GM18499 (cell line): Measurements from ENCODE around the gene RNF4.
"Not testable (repeated sequence)": the region's sequence is repeated elsewhere in the genome, so short reads cannot be mapped to it uniquely, and the experiment has no call there.

Experiments
- ATAC-seq: cut with Tn5 transposase; IDR thresholded peaks from one replicate; pipeline ENCODE4 v1.9.1; 2021; ENCODE audit warnings: moderate number of reproducible peaks; ENCODE audit not compliant: insufficient read depth, unreplicated experiment

Gene RNF4

GRCh38 chr4:2468456-2469191 lies at the start of gene RNF4:
RNF4 (plus strand) TSS chr4:2469106; CDS start chr4:2490494, 21,388 bp downstream.
- peak; percentile 50 for ATAC-seq

- ATAC-seq = no peak
These were observed 49.1 kb upstream of the RNF4 start for GRCh38 chr4:2419814-2420213.

GRCh38 chr4:2421928-2422327 lies 47.0 kb upstream of the RNF4 start:
- no peak for ATAC-seq

GRCh38 chr4:2423066-2423465 lies 45.8 kb upstream of the RNF4 start:
- no peak for ATAC-seq

- no peak for ATAC-seq
These were observed 45.2 kb upstream of the RNF4 start for GRCh38 chr4:2423695-2424094.

- ATAC-seq = no peak
These were observed 44.3 kb upstream of the RNF4 start for GRCh38 chr4:2424581-2424980.

GRCh38 chr4:2425386-2426068 lies 43.4 kb upstream of the RNF4 start:
- ATAC-seq = no peak

- no peak for ATAC-seq
These were observed 42.9 kb upstream of the RNF4 start for GRCh38 chr4:2426069-2426397.

- no peak for ATAC-seq
These were observed 42.1 kb upstream of the RNF4 start for GRCh38 chr4:2426711-2427275.

GRCh38 chr4:2427383-2428334 lies 41.2 kb upstream of the RNF4 start:
- no peak for ATAC-seq

GRCh38 chr4:2428496-2429213 lies 40.3 kb upstream of the RNF4 start:
- no peak for ATAC-seq

- ATAC-seq = not testable (repeated sequence)
These were observed 38.8 kb upstream of the RNF4 start for GRCh38 chr4:2429945-2430757.

GRCh38 chr4:2432004-2432403 lies 36.9 kb upstream of the RNF4 start:
- ATAC-seq = no peak

- no peak for ATAC-seq
These were observed 35.8 kb upstream of the RNF4 start for GRCh38 chr4:2432991-2433530.

- ATAC-seq = no peak
These were observed 35.1 kb upstream of the RNF4 start for GRCh38 chr4:2433609-2434350.

- no peak for ATAC-seq
These were observed 34.5 kb upstream of the RNF4 start for GRCh38 chr4:2434420-2434819.

GRCh38 chr4:2436301-2436700 lies 32.6 kb upstream of the RNF4 start:
- no peak for ATAC-seq

- no peak for ATAC-seq
These were observed 32.0 kb upstream of the RNF4 start for GRCh38 chr4:2436761-2437474.
